HepG2 (cell line): ENCODE results near the gene PTCH1. TPM values are rescaled to one million over a fixed set of nuclear protein-coding genes. Genes with fewer than 3 reads are reported as not detected.

ENCODE experiments used
- ATAC-seq: fragments of 200-7000 bp; cut with Tn5 transposase; 3 replicates; pipeline ENCODE4 v1.9.1; 2020; ENCODE audit warnings: mild to moderate bottlenecking, moderate library complexity
- BruUV-seq: library from RNA; stranded (reverse); fragments of 400-500 nt; replicated peaks from 2 replicates; lab custom pipeline; 2021; lab: Mats Ljungman, UMichigan
- CTCF ChIA-PET: fragments of 300-600 bp; formaldehyde crosslinking; extraction: SDS; loops from one replicate; lab custom pipeline; 2021; ENCODE audit warnings: low total read pairs, inconsistent platforms, low intra/inter-chr PET ratio; lab: Yijun Ruan, JAX
- POLR2A ChIA-PET: fragments of 350-600 bp; sonication (Branson Sonifier 250); formaldehyde crosslinking; loops from one replicate; lab custom pipeline; 2020; ENCODE audit warnings: antibody characterized with exemption, inconsistent platforms; lab: Yijun Ruan, JAX
- DNase-seq: peaks from one replicate; pipeline ENCODE4 v3.0.0-alpha.2; 2015; ENCODE audit warnings: low spot score
- FAIRE-seq: peaks from 3 replicates; lab custom pipeline; 2011; peaks lifted over from hg19 to GRCh38; lab: Jason Lieb, UNC
- H2AFZ ChIP-seq: one replicate; pipeline ENCODE4 v1.6.1; 2011; ENCODE audit warnings: low read length, inconsistent platforms
- H3K27ac ChIP-seq: fragments of 300-600 bp; 3 replicates; pipeline ENCODE4 v1.8.0; 2011; ENCODE audit warnings: mixed run types, mild to moderate bottlenecking, mixed read lengths, low read length, inconsistent platforms; ENCODE audit not compliant: insufficient read depth; ENCODE audit errors: extremely low read length
- H3K27me3 ChIP-seq, 2 experiments: fragments of 200-600 bp in 1 of 2; 2 replicates in 1 of 2; 3 replicates in 1 of 2; pipeline versions ENCODE4 v1.6.0 to v1.8.0; 2011; ENCODE audit warnings: low read length in 2 of 2, mild to moderate bottlenecking in 2 of 2, moderate library complexity in 2 of 2, inconsistent platforms in 1 of 2; ENCODE audit not compliant: insufficient read depth in 2 of 2, control insufficient read depth in 1 of 2
- H3K36me3 ChIP-seq, 2 experiments: fragments of 200-600 bp in 1 of 2; replicated peaks in 1 of 2; 2 replicates in 1 of 2; 3 replicates in 1 of 2; pipeline versions ENCODE4 v1.5.1 to v1.8.0; 2011; ENCODE audit warnings: low read length in 2 of 2, inconsistent platforms in 1 of 2; ENCODE audit not compliant: insufficient read depth in 2 of 2, control insufficient read depth in 1 of 2
- H3K4me1 ChIP-seq: 2 replicates; pipeline ENCODE4 v1.5.1; 2012; ENCODE audit warnings: low read length, inconsistent platforms; ENCODE audit not compliant: insufficient read depth
- H3K4me2 ChIP-seq: 2 replicates; pipeline ENCODE4 v1.6.0; 2011; ENCODE audit warnings: low read depth, low read length, inconsistent platforms
- H3K4me3 ChIP-seq, 3 experiments: fragments of 200-600 bp in 1 of 3; sonication (generic), shearing (Covaris generic) in 1 of 3; replicated peaks in 1 of 3; 2 replicates each; pipeline ENCODE4 v1.5.1; 2011 to 2016; ENCODE audit warnings: low read length in 3 of 3, inconsistent platforms in 2 of 3, low read depth in 2 of 3, mild to moderate bottlenecking in 2 of 3, control low read depth in 1 of 3, mixed read lengths in 1 of 3; ENCODE audit not compliant: insufficient read depth in 1 of 3
- H3K79me2 ChIP-seq: one replicate; pipeline ENCODE4 v1.6.1; 2011; ENCODE audit warnings: low read length, inconsistent platforms; ENCODE audit not compliant: insufficient read depth
- H3K9ac ChIP-seq: 2 replicates; pipeline ENCODE4 v1.6.0; 2011; ENCODE audit warnings: mild to moderate bottlenecking, low read depth, low read length, inconsistent platforms; ENCODE audit not compliant: insufficient read depth
- H3K9me3 ChIP-seq: 2 replicates; pipeline ENCODE4 v1.5.1; 2012; ENCODE audit warnings: mild to moderate bottlenecking, low read length
- H4K20me1 ChIP-seq: 2 replicates; pipeline ENCODE4 v1.6.0; 2011; ENCODE audit warnings: inconsistent platforms, mild to moderate bottlenecking, low read length, moderate library complexity; ENCODE audit not compliant: insufficient read depth
- CBX1 ChIP-seq: IDR thresholded peaks from one replicate; pipeline ENCODE4 v1.6.1; 2016; ENCODE audit warnings: antibody characterized with exemption, low read depth
- DR1 ChIP-seq: sonication (generic); formaldehyde crosslinking; IDR thresholded peaks from 2 replicates; pipeline ENCODE4 v1.8.0; 2021; ENCODE audit warnings: mild to moderate bottlenecking, missing genetic modification reagents, inconsistent platforms
- EP300 ChIP-seq, 3 experiments: sonication (generic) in 1 of 3; formaldehyde crosslinking in 1 of 3; IDR thresholded peaks; 2 replicates each; pipeline versions ENCODE4 v1.5.1 to v1.6.1; 2011 to 2020; ENCODE audit warnings: low read depth in 2 of 3, low read length in 2 of 3, borderline replicate concordance in 1 of 3, improper control_type of control experiment in 1 of 3, mild to moderate bottlenecking in 1 of 3, missing genetic modification reagents in 1 of 3, moderate library complexity in 1 of 3
- ETV6 ChIP-seq: sonication (generic); formaldehyde crosslinking; conservative IDR thresholded peaks from 2 replicates; pipeline ENCODE4 v1.4.0; 2020; ENCODE audit warnings: missing genetic modification reagents
- KDM5B ChIP-seq: sonication (generic); formaldehyde crosslinking; IDR thresholded peaks from 2 replicates; pipeline ENCODE4 v1.4.0; 2020; ENCODE audit warnings: missing genetic modification reagents, mild to moderate bottlenecking, borderline replicate concordance
- NFIC ChIP-seq: IDR thresholded peaks from 2 replicates; pipeline ENCODE4 v1.6.1; 2012; ENCODE audit warnings: mild to moderate bottlenecking, low read length, inconsistent platforms
- SIX1 ChIP-seq: sonication (generic); formaldehyde crosslinking; IDR thresholded peaks from 2 replicates; pipeline ENCODE4 v1.4.0; 2020; ENCODE audit warnings: missing genetic modification reagents, borderline replicate concordance
- TCF12 ChIP-seq, 2 experiments: fragments of 450-650 bp in 1 of 2; sonication (generic) in 1 of 2; formaldehyde crosslinking in 1 of 2; IDR thresholded peaks; 2 replicates each; pipeline versions ENCODE4 v1.6.1 to v1.8.0; 2017 to 2022; ENCODE audit warnings: antibody characterized with exemption in 1 of 2, mild to moderate bottlenecking in 1 of 2, missing genetic modification reagents in 1 of 2, moderate library complexity in 1 of 2
- ZBTB37 ChIP-seq: sonication (generic); formaldehyde crosslinking; IDR thresholded peaks from 2 replicates; pipeline ENCODE4 v1.4.0; 2020; ENCODE audit warnings: mild to moderate bottlenecking, missing genetic modification reagents
- ZBTB39 ChIP-seq: sonication (generic); formaldehyde crosslinking; IDR thresholded peaks from 2 replicates; pipeline ENCODE4 v1.5.0; 2020; ENCODE audit warnings: missing genetic modification reagents
- ZNF33B ChIP-seq: sonication (generic); formaldehyde crosslinking; IDR thresholded peaks from 2 replicates; pipeline ENCODE4 v1.5.1; 2020; ENCODE audit warnings: mild to moderate bottlenecking, missing genetic modification reagents
- ZNF770 ChIP-seq: sonication (generic); formaldehyde crosslinking; IDR thresholded peaks from 2 replicates; pipeline ENCODE4 v1.5.0; 2020; ENCODE audit warnings: mild to moderate bottlenecking, missing genetic modification reagents
- ZNF839 ChIP-seq: sonication (generic); formaldehyde crosslinking; IDR thresholded peaks from 2 replicates; pipeline ENCODE4 v1.4.0; 2020; ENCODE audit warnings: missing genetic modification reagents, mild to moderate bottlenecking, borderline replicate concordance
- ZSCAN30 ChIP-seq: sonication (generic); formaldehyde crosslinking; IDR thresholded peaks from 2 replicates; pipeline ENCODE4 v1.5.0; 2020; ENCODE audit warnings: mild to moderate bottlenecking, missing genetic modification reagents
- WGBS: methylation state at CpG from one replicate; pipeline ENCODE4 v1.1.6; 2017; ENCODE audit warnings: low lambda C conversion rate; 5-methylcytosine and 5-hydroxymethylcytosine counted together
- in situ Hi-C: cut with HindIII; loops from 2 replicates; pipeline ENCODE4 v1.10.0; 2017; ENCODE audit warnings: low pct_unique_long_range_greater_than_20kb; ENCODE audit not compliant: extremely low pct_ligation_motif_present
- intact Hi-C: fragments of 100-400 bp; cut with micrococcal nuclease; formaldehyde crosslinking; loops from one replicate; pipeline ENCODE4 v1.10.0; 2022; ENCODE audit not compliant: unreplicated experiment
- polyA plus RNA-seq, 8 experiments: library from polyadenylated mRNA; depleted of rRNA in 3 of 8; stranded (reverse) in 7 of 8; unstranded in 1 of 8; fragments of >200 nt; fragmentation: Illumina TruSeq in 4 of 8; extraction: Trizol in 4 of 8; gene quantifications; 2 replicates each; pipeline versions ENCODE4 v1.2.1 to v1.2.3, GENCODE V29; 2011 to 2016; ENCODE audit warnings: low read depth in 4 of 8, missing spikeins in 1 of 8, mixed read lengths in 1 of 8; ENCODE audit not compliant: insufficient read depth in 1 of 8
- total RNA-seq, 5 experiments: library from RNA; depleted of rRNA; stranded (reverse); fragments of >200 nt; fragmentation: Illumina TruSeq; extraction: Trizol; gene quantifications; 2 replicates each; pipeline ENCODE4 v1.2.3, GENCODE V29; 2016; ENCODE audit warnings: low read depth in 1 of 5

PTCH1 gene
- total and polyA plus RNA-seq, 2 of the 13 experiments (the other 11 are each of a cell fraction or from before 2014, with no cell fraction given): 2.8 to 3.9 TPM

- no peak for ATAC-seq
- Histone ChIP-seq H2AFZ (no peak overlapping the region), H3K36me3 (peaks cover 14 to 59% of the 10 kb centered on the region in 2 experiments), H3K4me3 (no peak overlapping the region), H3K27ac (no peak overlapping the region), H3K9ac (no peak overlapping the region), H4K20me1 (no peaks in the 10 kb centered on the region), H3K9me3 (no peaks in the 10 kb centered on the region), H3K4me1 (no peaks in the 10 kb centered on the region), H3K79me2 (no peaks in the 10 kb centered on the region), H3K27me3 (no peaks in the 10 kb centered on the region), H3K4me2 (no peak overlapping the region)
- ChIA-PET CTCF (no interaction called here), POLR2A (no interaction called here)
- DNase-seq: no peak
- in situ Hi-C loops: no loop called here
- FAIRE-seq: no peak
- BruUV-seq: no TSS peak
- 93% methylated on average over 16 of the region's 19 CpGs for WGBS
- intact Hi-C loops: no loop called here
- no peak for TF ChIP-seq KDM5B (CRISPR knock-in tag)
- no peak for TF ChIP-seq DR1 (CRISPR knock-in tag)
- TF ChIP-seq EP300 (IDR thresholded peaks at IDR 0.05; ENCODE audit: low read depth in 2 of 2, low read length in 2 of 2): no peak
- TF ChIP-seq EP300 (CRISPR knock-in tag; IDR thresholded peaks at IDR 0.05; ENCODE audit: borderline replicate concordance): no peak
- no peak for TF ChIP-seq SIX1 (CRISPR knock-in tag)
- no peak for TF ChIP-seq TCF12 (IDR thresholded peaks at IDR 0.05)
- TF ChIP-seq TCF12 (CRISPR knock-in tag; IDR thresholded peaks at IDR 0.05): no peak
- no peak for TF ChIP-seq ZNF839 (CRISPR knock-in tag)
- no peak for TF ChIP-seq ZBTB39
- no peak for TF ChIP-seq NFIC
- TF ChIP-seq ZNF770 (CRISPR knock-in tag): no peak
- TF ChIP-seq ETV6 (CRISPR knock-in tag): no peak
- TF ChIP-seq ZSCAN30 (CRISPR knock-in tag): no peak
- TF ChIP-seq ZBTB37: no peak
- TF ChIP-seq CBX1: no peak
- TF ChIP-seq ZNF33B (CRISPR knock-in tag): no peak
These were observed 56.8 kb downstream of the PTCH1 start for GRCh38 chr9:95459851-95460517.
